Measurements from ENCODE around the gene WDR82.

The WDR82 gene

DNA sequence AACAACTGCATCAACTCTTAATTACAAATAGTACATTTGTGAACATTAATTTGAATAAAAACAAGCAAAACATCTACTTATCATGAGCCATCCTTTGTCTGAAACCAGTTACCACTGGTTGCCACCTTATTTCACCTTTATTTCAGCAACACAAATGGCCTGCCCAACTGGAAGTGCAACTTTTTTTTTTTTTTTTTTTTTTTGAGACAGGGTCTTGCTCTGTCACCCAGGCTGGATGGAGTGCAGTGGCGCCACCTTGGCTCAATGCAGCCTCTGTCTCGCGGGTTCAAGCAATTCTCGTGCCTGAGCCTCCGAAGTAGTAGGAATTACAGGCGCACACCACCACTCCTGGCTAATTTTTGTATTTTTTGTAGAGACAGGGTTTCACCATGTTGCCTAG lies 13.1 kb downstream of the WDR82 start:
- H3K4me3 ChIP-seq (ENCODE audit: low read length) = no peak overlapping the region
- no peak for TF ChIP-seq ZNF274 (IDR thresholded peaks at IDR 0.05; ENCODE audit: low read depth, low read length)

GRCh38 chr3:52262447-52262846 lies 16.0 kb downstream of the WDR82 start:
- H3K4me3 ChIP-seq (ENCODE audit: low read length) = no peak overlapping the region
- no peak for TF ChIP-seq ZNF274 (IDR thresholded peaks at IDR 0.05; ENCODE audit: low read depth, low read length)

DNA sequence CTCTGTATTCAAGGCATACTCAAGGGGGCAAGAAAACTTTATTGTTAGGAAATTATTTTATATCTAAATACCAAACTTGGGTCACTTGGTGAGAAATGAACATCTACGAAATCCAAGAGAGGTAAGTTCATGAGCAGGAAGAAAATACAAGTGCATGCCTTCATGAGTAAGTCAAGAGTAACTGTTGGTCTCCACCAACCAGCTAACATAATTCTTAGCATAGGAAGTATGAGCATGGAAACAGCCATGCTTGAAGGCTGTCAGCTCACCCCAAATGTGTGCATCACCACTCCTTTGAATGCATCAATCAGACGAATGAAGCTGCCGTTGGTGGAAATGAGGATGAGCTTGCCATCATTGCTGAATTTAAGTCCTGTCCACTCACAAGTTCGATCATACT lies 19.0 kb downstream of the WDR82 start:
- TF ChIP-seq ZNF274 (IDR thresholded peaks at IDR 0.05; ENCODE audit: low read depth, low read length) = no peak
- no peak overlapping the region for H3K4me3 ChIP-seq (ENCODE audit: low read length)

DNA sequence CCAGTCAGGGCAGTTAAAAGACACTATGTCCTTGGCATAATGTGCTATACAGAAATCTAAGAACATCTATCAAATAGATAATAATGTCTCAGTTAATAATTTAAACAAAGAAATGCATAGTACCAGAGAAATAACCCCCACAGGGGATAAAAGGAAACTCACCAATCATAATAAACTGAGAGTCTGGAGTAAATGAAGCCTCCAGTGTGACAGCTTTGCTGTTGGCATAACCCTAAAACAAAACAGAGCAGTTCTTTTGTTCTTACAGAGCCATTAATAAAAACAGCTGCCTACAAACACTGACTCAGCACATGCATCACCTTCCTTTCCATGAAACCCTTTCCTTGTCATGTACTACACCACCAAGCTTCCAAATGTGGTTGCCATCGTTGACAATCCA lies 19.4 kb downstream of the WDR82 start:
- TF ChIP-seq ZNF274 (IDR thresholded peaks at IDR 0.05; ENCODE audit: low read depth, low read length) = no peak
- no peak overlapping the region for H3K4me3 ChIP-seq (ENCODE audit: low read length)

DNA sequence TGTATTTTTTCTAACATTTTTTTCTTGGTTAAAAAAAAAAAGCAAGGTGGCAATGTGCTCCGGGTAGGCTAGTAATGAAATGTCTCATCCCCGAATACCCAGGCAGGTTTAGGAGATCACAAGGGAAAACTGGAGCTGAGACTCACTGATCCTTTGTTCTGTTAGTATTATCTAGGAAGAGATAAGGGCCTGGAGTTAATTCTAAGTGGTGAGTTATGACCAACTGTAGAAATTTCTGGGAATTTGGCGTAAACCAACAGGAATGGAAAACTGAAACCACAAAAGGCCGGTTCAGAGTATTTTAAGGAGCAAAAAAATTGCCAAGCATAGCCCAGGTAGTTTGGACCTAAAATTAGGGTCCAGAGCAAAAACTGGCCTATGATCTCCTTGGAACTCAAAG lies 20.5 kb downstream of the WDR82 start:
- no peak overlapping the region for H3K4me3 ChIP-seq (ENCODE audit: low read length)
- no peak for TF ChIP-seq ZNF274 (IDR thresholded peaks at IDR 0.05; ENCODE audit: low read depth, low read length)

DNA sequence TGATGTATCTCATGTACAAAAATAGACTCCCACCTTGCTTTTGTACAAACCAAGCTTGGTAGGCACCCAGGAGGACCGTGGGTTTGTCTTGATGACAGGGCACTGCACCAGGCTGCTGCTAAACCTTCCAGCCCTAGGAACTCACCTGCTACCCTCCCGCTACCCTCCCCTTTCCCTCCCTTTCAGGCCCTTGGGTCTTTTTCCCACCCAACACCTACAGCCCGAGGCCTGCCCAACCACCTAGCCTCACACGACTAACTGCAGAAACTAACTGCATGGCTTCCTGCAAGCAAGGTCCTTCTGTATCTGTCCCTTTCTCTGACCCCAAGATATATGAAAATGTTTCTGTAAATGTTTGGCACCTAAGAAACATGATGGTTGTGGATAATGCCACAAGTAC lies 21.8 kb downstream of the WDR82 start:
- no peak for TF ChIP-seq ZNF274 (IDR thresholded peaks at IDR 0.05; ENCODE audit: low read depth, low read length)
- no peak overlapping the region for H3K4me3 ChIP-seq (ENCODE audit: low read length)

- no peak overlapping the region for H3K4me3 ChIP-seq (ENCODE audit: low read length)
- TF ChIP-seq ZNF274 (IDR thresholded peaks at IDR 0.05; ENCODE audit: low read depth, low read length) = no peak
Measured at GRCh38 chr3:52256159-52256558, 22.3 kb downstream of the WDR82 start.

DNA sequence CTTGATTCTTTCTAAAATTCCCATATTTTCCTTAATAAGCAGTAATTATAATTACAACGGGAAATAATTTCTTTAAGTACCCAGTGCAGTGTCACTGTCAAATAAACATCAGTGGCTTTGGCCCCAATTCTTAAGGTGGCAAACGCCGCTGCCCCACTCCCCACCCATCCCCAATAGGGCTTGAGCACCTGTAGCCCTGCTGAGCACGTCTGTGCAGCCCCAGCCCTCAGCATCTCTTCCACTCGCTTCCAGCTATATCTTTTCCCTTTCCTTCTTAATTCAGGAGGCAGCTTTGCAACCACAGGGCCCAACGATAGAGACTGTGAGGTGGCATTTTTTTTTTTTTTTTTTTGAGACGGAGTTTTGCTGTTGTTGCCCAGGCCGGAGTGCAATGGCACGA lies 23.8 kb downstream of the WDR82 start:
- H3K4me3 ChIP-seq (ENCODE audit: low read length) = no peak overlapping the region
- TF ChIP-seq ZNF274 (IDR thresholded peaks at IDR 0.05; ENCODE audit: low read depth, low read length) = no peak

GRCh38 chr3:52253314-52254304 lies 24.8 kb downstream of the WDR82 start:
- no peak overlapping the region for H3K4me3 ChIP-seq (ENCODE audit: low read length)

GRCh38 chr3:52250122-52250521 lies 28.3 kb downstream of the WDR82 start:
- no peak for TF ChIP-seq ZNF274 (IDR thresholded peaks at IDR 0.05; ENCODE audit: low read depth, low read length)

More at GRCh38 chr3:52253314-52254304, 24.8 kb downstream of the WDR82 start:
- TF ChIP-seq ZNF274 (IDR thresholded peaks at IDR 0.05; ENCODE audit: low read depth, low read length) = no peak

DNA sequence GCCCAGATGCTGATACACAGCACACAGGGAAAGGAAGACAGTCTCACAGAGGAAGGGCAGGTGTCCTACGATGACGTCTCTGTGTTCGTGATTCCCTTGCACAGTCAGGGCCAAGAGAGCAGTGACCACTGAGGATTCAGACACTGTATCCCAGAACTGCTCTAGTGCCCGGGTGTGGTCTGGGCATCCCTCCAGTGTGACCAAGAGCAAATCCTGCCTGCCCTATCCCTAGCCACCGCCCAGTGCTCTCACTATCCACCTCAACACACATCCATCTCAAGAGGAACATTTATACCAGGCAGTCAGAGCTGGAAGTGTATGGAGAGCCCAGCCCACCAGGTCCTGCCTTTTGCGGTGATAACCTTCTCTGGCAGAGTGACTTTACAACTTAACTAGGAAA lies 28.8 kb downstream of the WDR82 start:
- no peak for TF ChIP-seq ZNF274 (IDR thresholded peaks at IDR 0.05; ENCODE audit: low read depth, low read length)
- H3K4me3 ChIP-seq (ENCODE audit: low read length) = no peak overlapping the region

More at GRCh38 chr3:52250122-52250521, 28.3 kb downstream of the WDR82 start:
- no peak overlapping the region for H3K4me3 ChIP-seq (ENCODE audit: low read length)

DNA sequence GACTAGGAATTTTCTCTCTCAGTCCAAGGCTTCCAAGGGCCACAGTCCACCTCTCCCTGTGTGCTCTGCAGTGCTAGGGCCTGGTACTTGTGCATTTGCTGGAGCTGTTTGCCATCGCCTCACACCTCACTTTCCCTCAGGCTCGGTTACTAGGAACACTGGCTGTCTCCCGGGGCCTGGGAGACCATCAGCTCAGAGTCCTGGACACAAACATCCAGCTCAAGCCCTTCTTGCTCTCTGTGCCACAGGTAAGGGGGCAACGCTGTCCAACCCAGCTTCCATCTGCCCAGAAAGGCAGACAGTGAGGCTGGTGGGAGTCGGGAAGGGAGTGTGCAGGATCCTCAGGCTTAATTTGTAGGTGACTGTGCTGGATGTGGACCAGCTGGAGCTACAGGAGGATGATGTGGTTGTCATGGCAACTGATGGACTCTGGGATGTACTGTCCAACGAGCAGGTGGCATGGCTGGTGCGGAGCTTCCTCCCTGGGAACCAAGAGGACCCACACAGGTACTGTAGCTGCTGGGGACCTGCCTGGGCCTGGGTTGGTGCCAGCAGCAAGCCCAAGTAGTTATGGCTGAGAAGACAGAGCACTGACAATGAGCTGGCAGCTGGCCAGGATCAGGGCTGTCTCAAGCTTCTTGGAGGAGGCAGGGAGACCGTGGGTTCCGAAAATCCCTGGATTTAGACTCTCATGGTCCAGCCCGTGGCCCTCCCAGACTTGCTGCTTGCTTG lies 29.5 kb downstream of the WDR82 start:
- no peak for TF ChIP-seq ZNF274 (IDR thresholded peaks at IDR 0.05; ENCODE audit: low read depth, low read length)
- no peak overlapping the region for H3K4me3 ChIP-seq (ENCODE audit: low read length)

DNA sequence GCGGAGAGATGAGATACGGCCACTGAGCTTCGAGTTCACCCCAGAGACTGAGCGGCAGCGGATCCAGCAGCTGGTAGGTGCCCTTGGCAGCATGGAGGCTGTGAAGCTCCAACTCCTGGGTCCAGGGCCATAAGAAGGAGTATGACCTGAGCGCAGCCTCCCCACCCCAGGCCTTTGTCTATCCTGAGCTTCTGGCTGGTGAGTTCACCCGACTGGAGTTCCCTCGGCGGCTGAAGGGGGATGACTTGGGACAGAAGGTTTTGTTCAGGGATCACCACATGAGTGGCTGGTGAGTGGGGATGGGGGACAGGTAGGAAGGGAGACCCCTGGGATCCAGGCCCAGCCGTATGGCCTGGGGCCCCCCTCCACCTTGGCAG lies 30.3 kb downstream of the WDR82 start:
- TF ChIP-seq ZNF274 (IDR thresholded peaks at IDR 0.05; ENCODE audit: low read depth, low read length) = no peak

DNA sequence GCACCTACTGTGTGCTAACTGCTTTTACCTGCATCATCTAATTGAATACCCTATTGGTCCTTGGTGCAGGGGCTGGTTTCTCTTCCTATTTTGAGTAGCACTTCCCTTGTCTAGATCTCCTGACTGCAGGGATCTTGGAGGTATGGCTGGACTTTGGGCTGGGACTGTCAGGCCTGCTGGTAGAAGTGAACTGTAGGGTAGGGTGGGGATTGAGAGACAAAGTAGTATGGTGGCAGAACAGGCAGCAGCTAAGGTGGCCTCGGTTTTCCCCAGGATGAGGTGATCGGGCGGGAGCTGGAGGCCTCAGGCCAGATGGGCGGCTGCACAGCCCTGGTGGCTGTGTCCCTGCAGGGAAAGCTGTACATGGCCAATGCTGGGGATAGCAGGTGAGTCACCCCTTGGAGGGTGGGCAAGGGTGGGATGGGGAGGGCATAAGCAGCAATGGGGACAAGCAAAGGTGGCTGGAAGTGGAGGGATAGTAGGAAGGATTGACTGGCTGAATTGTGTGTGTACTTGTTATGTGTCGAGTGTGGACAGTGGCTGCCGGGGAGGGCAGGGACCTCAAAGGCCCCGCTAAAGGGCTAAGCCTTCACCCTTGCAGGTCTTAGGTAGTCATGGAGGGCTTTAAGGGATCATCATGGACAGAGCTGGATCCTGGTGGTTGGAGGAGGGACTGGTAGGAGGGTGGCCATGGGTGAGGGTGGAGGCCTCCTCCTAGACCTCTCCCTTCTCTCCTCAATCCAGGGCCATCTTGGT lies 30.9 kb downstream of the WDR82 start:
- TF ChIP-seq ZNF274 (IDR thresholded peaks at IDR 0.05; ENCODE audit: low read depth, low read length) = no peak
- H3K4me3 ChIP-seq (ENCODE audit: low read length) = no peak overlapping the region

More for the DNA sequence above, 30.3 kb downstream of the WDR82 start:
- no peak overlapping the region for H3K4me3 ChIP-seq (ENCODE audit: low read length)

All from GM08714 (cell line).